ENCODE measurements around the gene PHRF1.
"Not testable (repeated sequence)": the region's sequence is repeated elsewhere in the genome, so short reads cannot be mapped to it uniquely, and the experiment has no call there.

The PHRF1 gene

DNA sequence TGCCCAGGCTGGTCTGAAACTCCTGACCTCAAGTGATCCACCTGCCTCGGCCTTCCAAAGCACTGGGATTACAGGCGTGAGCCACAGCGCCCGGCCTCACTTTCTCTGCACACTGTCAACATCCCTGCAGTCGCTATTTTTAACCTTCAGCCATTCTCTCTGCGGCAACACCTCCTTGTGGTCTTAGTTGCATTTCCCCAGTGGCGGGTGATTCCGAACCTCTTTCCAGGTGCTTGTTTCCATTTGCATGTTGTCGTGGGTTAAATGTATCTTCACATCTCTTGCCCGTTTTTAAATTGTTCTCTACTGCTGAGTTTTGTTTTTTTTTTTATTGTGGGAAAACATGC, 52.9 kb downstream of the PHRF1 start:
- DNase-seq (ENCODE audit: low read depth) = no peak

GRCh38 chr11:630871-631270, 54.6 kb downstream of the PHRF1 start:
- no peak for DNase-seq (ENCODE audit: low read depth)

GRCh38 chr11:635945-636510, 59.8 kb downstream of the PHRF1 start:
- no peak for DNase-seq (ENCODE audit: low read depth)

GRCh38 chr11:636511-637332, 60.5 kb downstream of the PHRF1 start, which contains the start of gene DRD4:
Gene DRD4 (plus strand): TSS chr11:637269. CDS start chr11:637305, 36 bp downstream.
- no peak for DNase-seq (ENCODE audit: low read depth)

- DNase-seq (ENCODE audit: low read depth) = no peak
Observed at GRCh38 chr11:637333-637592, 61.0 kb downstream of the PHRF1 start.

DNA sequence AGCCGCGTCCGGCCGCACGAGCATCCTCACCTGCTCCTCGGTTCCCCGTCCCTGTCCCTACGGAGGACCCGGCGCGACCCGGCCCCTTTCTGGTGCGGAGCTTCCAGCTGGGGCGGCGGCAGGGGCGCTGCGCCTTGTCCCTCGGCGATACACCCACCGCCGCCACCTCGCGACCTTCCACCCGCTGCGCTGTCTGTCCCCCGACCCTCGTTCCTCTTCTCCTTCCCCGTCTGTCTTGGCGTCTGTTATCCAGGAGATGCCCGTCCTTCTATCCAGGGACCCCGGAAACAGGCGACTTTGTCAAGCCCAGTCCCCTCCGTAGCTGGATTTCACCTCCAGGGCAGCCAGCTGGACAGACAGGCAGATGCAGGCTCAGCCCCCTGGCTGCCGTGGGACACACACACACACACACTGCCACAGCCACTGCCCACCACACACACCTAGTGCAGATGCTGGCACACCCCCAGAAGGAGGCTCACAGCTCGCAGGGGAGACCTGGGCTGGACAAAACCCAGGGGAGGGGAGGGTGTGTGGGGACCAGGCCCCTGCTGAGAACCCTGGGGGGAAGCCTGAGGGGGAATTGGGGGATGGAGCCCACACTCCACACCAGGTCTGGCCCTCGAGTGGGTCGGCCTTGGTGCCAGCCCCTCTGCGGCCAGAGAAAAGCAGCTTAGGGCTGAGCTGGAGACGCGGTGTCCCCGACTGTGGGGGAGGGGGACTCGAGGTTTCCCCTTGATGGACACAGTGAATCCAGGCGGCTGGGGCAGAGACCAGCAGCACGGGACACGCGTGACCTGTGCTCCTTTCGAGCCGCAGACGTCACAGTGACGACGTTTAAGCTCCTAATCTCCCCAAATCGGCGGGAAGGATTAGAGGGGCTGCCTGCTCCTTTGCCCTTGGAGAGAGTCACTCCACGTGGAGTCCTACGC, 61.6 kb downstream of the PHRF1 start:
- DNase-seq (ENCODE audit: low read depth) = no peak

GRCh38 chr11:638631-639331, 62.5 kb downstream of the PHRF1 start:
- DNase-seq (ENCODE audit: low read depth) = no peak

DNA sequence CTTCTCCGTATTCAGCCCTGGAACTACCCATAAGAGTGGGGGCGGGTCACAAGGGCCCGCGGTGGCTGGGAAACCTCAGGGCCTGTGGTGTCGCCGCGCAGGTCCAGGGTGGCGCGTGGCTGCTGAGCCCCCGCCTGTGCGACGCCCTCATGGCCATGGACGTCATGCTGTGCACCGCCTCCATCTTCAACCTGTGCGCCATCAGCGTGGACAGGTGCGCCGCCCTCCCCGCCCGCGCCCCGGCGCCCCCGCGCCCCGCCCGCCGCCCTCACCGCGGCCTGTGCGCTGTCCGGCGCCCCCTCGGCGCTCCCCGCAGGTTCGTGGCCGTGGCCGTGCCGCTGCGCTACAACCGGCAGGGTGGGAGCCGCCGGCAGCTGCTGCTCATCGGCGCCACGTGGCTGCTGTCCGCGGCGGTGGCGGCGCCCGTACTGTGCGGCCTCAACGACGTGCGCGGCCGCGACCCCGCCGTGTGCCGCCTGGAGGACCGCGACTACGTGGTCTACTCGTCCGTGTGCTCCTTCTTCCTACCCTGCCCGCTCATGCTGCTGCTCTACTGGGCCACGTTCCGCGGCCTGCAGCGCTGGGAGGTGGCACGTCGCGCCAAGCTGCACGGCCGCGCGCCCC, 63.2 kb downstream of the PHRF1 start:
- DNase-seq (ENCODE audit: low read depth) = no peak

DNA sequence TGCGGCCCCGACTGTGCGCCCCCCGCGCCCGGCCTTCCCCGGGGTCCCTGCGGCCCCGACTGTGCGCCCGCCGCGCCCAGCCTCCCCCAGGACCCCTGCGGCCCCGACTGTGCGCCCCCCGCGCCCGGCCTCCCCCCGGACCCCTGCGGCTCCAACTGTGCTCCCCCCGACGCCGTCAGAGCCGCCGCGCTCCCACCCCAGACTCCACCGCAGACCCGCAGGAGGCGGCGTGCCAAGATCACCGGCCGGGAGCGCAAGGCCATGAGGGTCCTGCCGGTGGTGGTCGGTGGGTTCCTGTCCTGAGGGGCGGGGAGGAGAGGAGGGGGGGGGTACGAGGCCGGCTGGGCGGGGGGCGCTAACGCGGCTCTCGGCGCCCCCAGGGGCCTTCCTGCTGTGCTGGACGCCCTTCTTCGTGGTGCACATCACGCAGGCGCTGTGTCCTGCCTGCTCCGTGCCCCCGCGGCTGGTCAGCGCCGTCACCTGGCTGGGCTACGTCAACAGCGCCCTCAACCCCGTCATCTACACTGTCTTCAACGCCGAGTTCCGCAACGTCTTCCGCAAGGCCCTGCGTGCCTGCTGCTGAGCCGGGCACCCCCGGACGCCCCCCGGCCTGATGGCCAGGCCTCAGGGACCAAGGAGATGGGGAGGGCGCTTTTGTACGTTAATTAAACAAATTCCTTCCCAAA, 63.9 kb downstream of the PHRF1 start:
- no peak for DNase-seq (ENCODE audit: low read depth)

- DNase-seq (ENCODE audit: low read depth) = no peak
Observed at GRCh38 chr11:641806-642370, 65.6 kb downstream of the PHRF1 start.

DNA sequence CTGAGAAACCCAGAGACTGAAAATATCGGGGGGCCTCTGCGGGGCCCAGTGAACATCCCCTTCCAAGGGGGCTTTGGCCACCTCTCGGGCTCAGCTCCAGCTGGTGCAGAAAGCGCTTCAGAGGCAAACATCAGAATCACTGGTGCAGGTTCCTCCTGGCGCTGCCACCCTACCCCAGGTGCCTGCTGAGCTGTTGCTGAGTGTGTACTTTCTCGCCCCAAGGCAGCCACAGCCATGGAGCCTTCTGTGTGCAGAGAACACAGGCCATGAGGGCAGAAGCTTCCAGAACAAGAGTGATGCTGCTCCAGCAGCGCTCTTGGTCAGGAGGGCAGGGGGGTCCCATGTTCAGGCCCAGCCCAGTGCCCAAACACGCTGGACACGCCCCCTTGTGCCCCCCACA, 67.1 kb downstream of the PHRF1 start:
- DNase-seq (ENCODE audit: low read depth) = no peak

- DNase-seq (ENCODE audit: low read depth) = no peak
Observed at GRCh38 chr11:643849-644738, 67.8 kb downstream of the PHRF1 start.

- DNase-seq (ENCODE audit: low read depth) = no peak
Observed at GRCh38 chr11:645536-645935, 69.3 kb downstream of the PHRF1 start.

DNA sequence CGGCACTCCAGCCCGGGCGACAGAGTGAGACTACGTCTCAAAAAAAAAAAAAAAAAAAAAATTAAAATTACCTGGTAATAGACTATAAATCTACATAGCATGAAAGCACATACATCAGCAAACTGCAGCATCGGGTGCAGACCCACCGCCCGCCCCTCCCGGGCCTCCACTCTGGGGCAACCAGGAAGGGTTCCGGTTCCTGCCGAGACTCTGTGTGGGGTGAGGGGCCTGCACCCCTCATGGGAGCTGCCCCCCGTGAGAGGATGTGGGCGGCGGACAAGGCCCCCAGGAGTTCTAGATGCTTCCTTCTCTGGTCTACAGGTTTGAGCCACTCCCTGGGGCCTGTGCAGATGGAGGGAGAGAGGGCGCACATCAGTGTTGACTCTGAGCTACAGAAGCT, 69.9 kb downstream of the PHRF1 start:
- no peak for DNase-seq (ENCODE audit: low read depth)

- DNase-seq (ENCODE audit: low read depth) = not testable (repeated sequence)
Observed at GRCh38 chr11:647672-648158, 71.4 kb downstream of the PHRF1 start.

GRCh38 chr11:650482-650881, 74.2 kb downstream of the PHRF1 start:
- DNase-seq (ENCODE audit: low read depth) = no peak

DNA sequence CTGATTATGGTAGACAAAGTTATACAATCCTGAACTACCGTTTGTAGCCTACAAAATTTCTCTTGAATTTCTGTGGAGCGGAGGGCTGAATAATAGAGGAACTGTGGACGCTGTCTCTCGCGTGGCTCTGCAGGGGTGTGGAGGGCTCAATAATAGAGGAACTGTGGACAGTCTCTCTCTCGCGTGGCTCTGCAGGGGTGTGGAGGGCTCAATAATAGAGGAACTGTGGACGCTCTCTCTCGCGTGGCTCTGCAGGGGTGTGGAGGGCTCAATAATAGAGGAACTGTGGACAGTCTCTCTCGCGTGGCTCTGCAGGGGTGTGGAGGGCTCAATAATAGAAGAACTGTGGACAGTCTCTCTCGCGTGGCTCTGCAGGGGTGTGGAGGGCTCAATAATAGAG, 76.9 kb downstream of the PHRF1 start:
- DNase-seq (ENCODE audit: low read depth) = not testable (repeated sequence)

DNA sequence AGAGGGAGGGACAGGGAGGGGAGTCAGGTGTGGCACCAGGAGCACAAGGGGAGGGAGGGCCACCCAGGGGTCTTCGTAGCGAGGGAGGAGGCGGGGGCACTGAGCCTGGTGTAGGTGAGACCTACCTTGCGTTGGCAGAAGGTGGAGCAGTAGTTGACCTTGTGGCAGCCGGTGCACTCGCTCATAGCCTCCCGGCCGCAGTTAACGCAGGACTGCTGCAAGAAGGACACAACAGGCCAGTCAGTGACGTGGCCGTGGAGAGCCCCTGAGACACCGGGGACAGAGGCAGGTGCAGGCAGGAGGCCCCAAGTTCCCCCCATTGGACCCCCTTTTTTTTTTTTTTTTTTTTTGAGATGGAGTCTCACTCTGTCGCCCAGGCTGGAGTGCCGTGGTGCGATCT, 77.6 kb downstream of the PHRF1 start:
- DNase-seq (ENCODE audit: low read depth) = no peak

DNA sequence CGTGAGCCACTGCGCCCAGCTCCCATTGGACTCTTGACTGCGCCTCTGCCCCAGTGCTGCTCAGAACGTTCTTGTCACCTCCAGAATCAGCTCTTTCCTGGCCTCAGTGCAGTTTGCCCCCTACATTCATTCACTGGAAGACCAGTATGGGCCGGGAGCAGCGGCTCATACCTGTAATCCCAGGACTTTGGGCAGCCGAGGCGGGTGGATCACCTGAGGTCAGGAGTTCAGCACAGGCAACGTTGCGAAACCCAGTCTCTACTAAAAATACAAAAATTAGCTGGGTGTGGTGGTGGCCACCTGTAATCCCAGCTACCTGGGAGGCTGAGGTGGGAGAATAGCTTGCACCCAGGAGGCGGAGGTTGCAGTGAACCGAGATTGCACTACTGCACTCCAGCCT, 78.2 kb downstream of the PHRF1 start:
- DNase-seq (ENCODE audit: low read depth) = not testable (repeated sequence)
